ENCODE data around the gene GRIK1.

GRCh38 chr21:29625990-29626389 lies 313.8 kb downstream of the GRIK1 start:
- no peak for TF ChIP-seq CTCF (conservative IDR thresholded peaks at IDR 0.05)
- no peak for TF ChIP-seq ZFX (IDR thresholded peaks at IDR 0.05)

Measured in C4-2B (cell line).